SK-N-SH (cell line): Measurements from ENCODE around the gene SPRYD4. TPM values are rescaled to one million over a fixed set of nuclear protein-coding genes. Genes with fewer than 3 reads are reported as not detected.

ENCODE experiments used
- CTCF ChIA-PET: fragments of 300-600, 350-600 bp; formaldehyde crosslinking; extraction: SDS; loops from one replicate; lab custom pipeline; 2021; lab: Yijun Ruan, JAX
- POLR2A ChIA-PET: fragments of 350-600 bp; sonication (Branson Sonifier 250); formaldehyde crosslinking; extraction: SDS; loops from one replicate; lab custom pipeline; 2020; ENCODE audit warnings: antibody characterized with exemption, inconsistent platforms; lab: Yijun Ruan, JAX
- DNase-seq: peaks from one replicate; pipeline ENCODE4 v3.0.0; 2012
- H2AFZ ChIP-seq: fragments of 200-600 bp; sonication (generic); 2 replicates; pipeline ENCODE4 v1.8.1; 2016; ENCODE audit warnings: antibody characterized with exemption, mild to moderate bottlenecking, low read depth
- H3F3A ChIP-seq: fragments of 200-600 bp; sonication (generic); replicated peaks from 2 replicates; pipeline ENCODE3; 2016; ENCODE audit warnings: antibody characterized with exemption, mild to moderate bottlenecking; ENCODE audit not compliant: insufficient read depth
- H3K27ac ChIP-seq, 2 experiments: fragments of 200-500 bp in 1 of 2; fragments of 200-600 bp in 1 of 2; sonication (Bioruptor generic) in 1 of 2; sonication (generic), shearing (Covaris generic) in 1 of 2; 2 replicates each; pipeline versions ENCODE4 v1.5.1 to v1.6.1; 2014 to 2016; ENCODE audit warnings: low read depth in 2 of 2, inconsistent platforms in 1 of 2, low read length in 1 of 2, mild to moderate bottlenecking in 1 of 2, mixed read lengths in 1 of 2
- H3K27me3 ChIP-seq: fragments of 200-600 bp; sonication (generic), shearing (Covaris generic); 2 replicates; pipeline ENCODE4 v1.6.1; 2016; ENCODE audit warnings: mixed run types; ENCODE audit not compliant: insufficient read depth
- H3K36me3 ChIP-seq, 2 experiments: fragments of 200-500 bp in 1 of 2; fragments of 200-600 bp in 1 of 2; sonication (Bioruptor generic) in 1 of 2; sonication (generic) in 1 of 2; replicated peaks in 1 of 2; 2 replicates each; pipeline versions ENCODE3 to v1.5.1; 2014 to 2016; ENCODE audit warnings: low read length in 1 of 2, mild to moderate bottlenecking in 1 of 2; ENCODE audit not compliant: insufficient read depth in 2 of 2, control insufficient read depth in 1 of 2
- H3K4me1 ChIP-seq, 2 experiments: fragments of 200-500 bp in 1 of 2; fragments of 200-600 bp in 1 of 2; sonication (Bioruptor generic) in 1 of 2; sonication (generic), shearing (Covaris generic) in 1 of 2; 2 replicates each; pipeline versions ENCODE4 v1.5.1 to v1.6.1; 2014 to 2016; ENCODE audit warnings: low read depth in 1 of 2, low read length in 1 of 2, mixed run types in 1 of 2; ENCODE audit not compliant: insufficient read depth in 2 of 2, control insufficient read depth in 1 of 2
- H3K4me2 ChIP-seq: fragments of 200-600 bp; sonication (generic), shearing (Covaris generic); 2 replicates; pipeline ENCODE4 v1.6.1; 2017; ENCODE audit warnings: mixed run types
- H3K4me3 ChIP-seq, 2 experiments: fragments of 200-500 bp in 1 of 2; fragments of 200-600 bp in 1 of 2; sonication (Bioruptor generic) in 1 of 2; sonication (generic), shearing (Covaris generic) in 1 of 2; 2 replicates each; pipeline versions ENCODE4 v1.5.1 to v1.8.1; 2014 to 2016; ENCODE audit warnings: low read depth in 2 of 2, inconsistent platforms in 1 of 2, low read length in 1 of 2, mild to moderate bottlenecking in 1 of 2, mixed read lengths in 1 of 2, moderate library complexity in 1 of 2
- H3K79me2 ChIP-seq: fragments of 200-600 bp; sonication (generic); 2 replicates; pipeline ENCODE4 v1.8.1; 2017; ENCODE audit warnings: mild to moderate bottlenecking; ENCODE audit not compliant: insufficient read depth
- H3K9ac ChIP-seq: fragments of 200-600 bp; sonication (generic); 2 replicates; pipeline ENCODE4 v1.6.1; 2017; ENCODE audit warnings: mixed run types
- H3K9me2 ChIP-seq: fragments of 200-600 bp; sonication (generic); 2 replicates; pipeline ENCODE4 v1.6.1; 2017; ENCODE audit warnings: mixed run types
- H3K9me3 ChIP-seq: fragments of 200-600 bp; sonication (generic); 2 replicates; pipeline ENCODE4 v1.6.1; 2017; ENCODE audit warnings: mixed run types, mild to moderate bottlenecking, moderate library complexity
- H4K20me1 ChIP-seq: fragments of 200-600 bp; sonication (generic); 2 replicates; pipeline ENCODE4 v1.6.1; 2017; ENCODE audit warnings: mild to moderate bottlenecking, mixed run types; ENCODE audit not compliant: insufficient read depth
- CHD2 ChIP-seq: fragments of 150-350 bp; IDR thresholded peaks from 2 replicates; pipeline ENCODE4 v1.6.1; 2018; ENCODE audit warnings: low read length; ENCODE audit not compliant: partially characterized antibody
- CTCF ChIP-seq: fragments of 200-600 bp; sonication (generic); IDR thresholded peaks from 2 replicates; pipeline ENCODE4 v1.6.1; 2017; ENCODE audit warnings: antibody characterized with exemption, mild to moderate bottlenecking, moderate library complexity
- ELF1 ChIP-seq: IDR thresholded peaks from 2 replicates; pipeline ENCODE4 v1.4.0; 2012
- GABPA ChIP-seq: IDR thresholded peaks from 2 replicates; pipeline ENCODE4 v1.4.0; 2012; ENCODE audit warnings: low read depth, mild to moderate bottlenecking
- GATA2 ChIP-seq: sonication (generic); formaldehyde crosslinking; IDR thresholded peaks from 2 replicates; pipeline ENCODE4 v1.5.0; 2020; ENCODE audit warnings: mild to moderate bottlenecking, missing genetic modification reagents
- MAX ChIP-seq: IDR thresholded peaks from 2 replicates; pipeline ENCODE4 v1.4.0; 2012; ENCODE audit warnings: low read depth
- NRF1 ChIP-seq: IDR thresholded peaks from 2 replicates; pipeline ENCODE4 v1.6.1; 2012; ENCODE audit warnings: low read depth, mild to moderate bottlenecking, low read length
- PBX3 ChIP-seq: IDR thresholded peaks from 2 replicates; pipeline ENCODE4; 2012
- RAD21 ChIP-seq: IDR thresholded peaks from 2 replicates; pipeline ENCODE4 v1.6.1; 2012; ENCODE audit warnings: mild to moderate bottlenecking, low read length
- SIN3A ChIP-seq: IDR thresholded peaks from 2 replicates; pipeline ENCODE4 v1.6.1; 2012; ENCODE audit warnings: low read depth, mild to moderate bottlenecking, low read length, moderate library complexity, borderline replicate concordance
- SMC3 ChIP-seq: IDR thresholded peaks from 2 replicates; pipeline ENCODE4 v1.6.1; 2012; ENCODE audit warnings: low read depth, low read length, improper control_type of control experiment
- TAF1 ChIP-seq: IDR thresholded peaks from 2 replicates; pipeline ENCODE4 v1.6.1; 2012; ENCODE audit warnings: low read depth, mild to moderate bottlenecking, low read length, moderate library complexity, borderline replicate concordance
- USF2 ChIP-seq: fragments of 150-350 bp; IDR thresholded peaks from 2 replicates; pipeline ENCODE4 v1.6.1; 2017; ENCODE audit warnings: antibody characterized with exemption, low read length, low read depth, borderline replicate concordance
- YY1 ChIP-seq: IDR thresholded peaks from 2 replicates; pipeline ENCODE4 v1.4.0; 2012; ENCODE audit warnings: low read depth, mild to moderate bottlenecking
- WGBS: methylation state at CpG from one replicate; pipeline ENCODE4 v1.1.6; 2017; ENCODE audit warnings: low lambda C conversion rate; 5-methylcytosine and 5-hydroxymethylcytosine counted together
- polyA plus RNA-seq, 3 experiments: library from polyadenylated mRNA; depleted of rRNA; stranded (reverse); fragments of >200 nt; gene quantifications; 2 replicates each; pipeline ENCODE4 v1.2.3, GENCODE V29; 2012

The SPRYD4 gene
- polyA plus RNA-seq, 1 of the 3 experiments (the other 2 are of a cell fraction) = 2.6 TPM

- no peak for TF ChIP-seq CTCF
Observed at GRCh38 chr12:56462565-56462964, 5.8 kb upstream of the SPRYD4 start (continued).

- DNase-seq = peak; percentile 59
- H3K4me3 ChIP-seq = peak overlapping the region; percentile 81 to 86
- H3K4me1 ChIP-seq = peaks cover 6 to 9% of the 10 kb centered on the region in 2 experiments; a peak in 1 of 4 replicates
- no peaks in the 10 kb centered on the region for H3K9me3 ChIP-seq
- TF ChIP-seq CTCF = no peak
- POLR2A ChIA-PET = interaction anchor here (0.8 kb wide), 1 partner anchor 20 kb away, joined by 3 read pairs; the partner anchor contains the start of gene TIMELESS
- H3K9me2 ChIP-seq = no peaks in the 10 kb centered on the region
- 26% methylated on average over 19 of the region's 19 CpGs for WGBS
- H3K79me2 ChIP-seq = peaks cover 28% of the 10 kb centered on the region
- H3K9ac ChIP-seq = peak overlapping the region; percentile 94
- CTCF ChIA-PET = interaction anchor here (0.8 to 1.0 kb wide), 2 partner anchors 8 to 11 kb away, joined by 3 read pairs; no protein-coding TSS in a partner anchor
- peaks cover 6 to 13% of the 10 kb centered on the region in 2 experiments for H3K36me3 ChIP-seq
- peaks cover 10% of the 10 kb centered on the region for H3F3A ChIP-seq
- H3K27me3 ChIP-seq = no peaks in the 10 kb centered on the region
- H2AFZ ChIP-seq = peak overlapping the region; percentile 98
- no peaks in the 10 kb centered on the region for H4K20me1 ChIP-seq
- H3K4me2 ChIP-seq = peak overlapping the region; percentile 85
- peak overlapping the region; percentile 87 to 88; a peak in 3 of 4 replicates for H3K27ac ChIP-seq
Observed at GRCh38 chr12:56469007-56469930, 891 bp downstream of the SPRYD4 start.

- no peaks in the 10 kb centered on the region for H3F3A ChIP-seq
- DNase-seq = no peak
- ChIA-PET POLR2A (no interaction called here), CTCF (interaction anchor here (1.2 kb wide), 1 partner anchor 40 kb away, joined by 3 read pairs; no protein-coding TSS in a partner anchor)
- no peak overlapping the region for H3K9ac ChIP-seq
- no peaks in the 10 kb centered on the region for H4K20me1 ChIP-seq
- no peaks in the 10 kb centered on the region for H3K9me3 ChIP-seq
- H2AFZ ChIP-seq = no peak overlapping the region
- H3K9me2 ChIP-seq = no peaks in the 10 kb centered on the region
- H3K4me2 ChIP-seq = no peak overlapping the region
- H3K27ac ChIP-seq = no peak overlapping the region
- 91% methylated on average over 9 of the region's 9 CpGs for WGBS
- no peak overlapping the region for H3K4me3 ChIP-seq
- peaks cover 4 to 6% of the 10 kb centered on the region in 2 experiments; a peak in 1 of 4 replicates for H3K4me1 ChIP-seq
- peaks cover 18% of the 10 kb centered on the region for H3K79me2 ChIP-seq
- H3K27me3 ChIP-seq = no peaks in the 10 kb centered on the region
- peaks cover 6 to 13% of the 10 kb centered on the region in 2 experiments for H3K36me3 ChIP-seq
- TF ChIP-seq SIN3A (no peak), PBX3 (no peak), CHD2 (no peak), USF2 (no peak), TAF1 (no peak), GABPA (no peak), SMC3 (no peak), MAX (no peak), ELF1 (no peak), RAD21 (no peak), NRF1 (no peak), GATA2 (CRISPR knock-in tag) (no peak), CTCF (no peak), YY1 (no peak)
Observed at GRCh38 chr12:56474389-56474788, 6.0 kb downstream of the SPRYD4 start.
